Stimulated activated naive CD8-positive, alpha-beta T cell treated with anti-CD3 and anti-CD28 coated beads, Interleukin-15, amount 100 ng/mL, for 72 hours (primary cell): ENCODE results near the gene SCP2D1.
A peak's percentile ranks its signal among the peaks of the same experiment; 100 is the strongest.

Experiments used
- ATAC-seq: fragments of 150-1000 bp; cut with Tn5 transposase; 2 replicates; pipeline ENCODE4 v1.10.0; 2021; ENCODE audit warnings: mild to moderate bottlenecking, moderate library complexity
- DNase-seq, 2 donors: peaks; one replicate each; pipeline ENCODE4 v3.0.0; 2021 to 2022
- H3K27ac Mint-ChIP-seq, 2 donors: one replicate each; pipeline ENCODE4 v1.8.0; 2022; ENCODE audit warnings: mild to moderate bottlenecking in 2 of 2, mixed read lengths in 2 of 2, moderate library complexity in 2 of 2
- H3K27me3 Mint-ChIP-seq: one replicate; pipeline ENCODE4 v1.8.0; 2022; ENCODE audit warnings: mixed read lengths
- H3K4me1 Mint-ChIP-seq: one replicate; pipeline ENCODE4 v1.8.0; 2022; ENCODE audit warnings: mild to moderate bottlenecking, mixed read lengths
- H3K4me3 Mint-ChIP-seq, 2 donors: one replicate each; pipeline ENCODE4 v1.8.0; 2022; ENCODE audit warnings: mild to moderate bottlenecking in 2 of 2, mixed read lengths in 2 of 2, moderate library complexity in 1 of 2
- H3K9me3 Mint-ChIP-seq, 2 donors: one replicate each; pipeline ENCODE4 v1.8.0; 2022; ENCODE audit warnings: mixed read lengths in 2 of 2

Gene SCP2D1

GRCh38 chr20:18796282-18796833 is 17.2 kb upstream of the SCP2D1 start:
- ATAC-seq, result peak; percentile 50
- Mint-ChIP-seq H3K27me3 (no peaks in the 10 kb centered on the region), H3K4me3 (no peak overlapping the region), H3K4me1 (peaks cover 15% of the 10 kb centered on the region), H3K9me3 (peaks cover 6 to 20% of the 10 kb centered on the region in 2 donors), H3K27ac (no peak overlapping the region)
- DNase-seq, result peak in 1 of 2 donors; percentile 31

- peaks cover 19% of the 10 kb centered on the region for H3K4me1 Mint-ChIP-seq
Observed at GRCh38 chr20:18801516-18801915, 12.1 kb upstream of the SCP2D1 start.

GRCh38 chr20:18802012-18802634 is 11.5 kb upstream of the SCP2D1 start:
- Mint-ChIP-seq H3K9me3 (peaks cover 0 to 11% of the 10 kb centered on the region in 2 donors), H3K4me1 (peaks cover 23% of the 10 kb centered on the region), H3K4me3 (no peak overlapping the region), H3K27me3 (no peaks in the 10 kb centered on the region), H3K27ac (no peak overlapping the region)
- DNase-seq (no peak), ATAC-seq (no peak)

More at GRCh38 chr20:18801516-18801915, 12.1 kb upstream of the SCP2D1 start:
- ATAC-seq, result no peak
- Mint-ChIP-seq H3K27ac (no peak overlapping the region), H3K27me3 (no peaks in the 10 kb centered on the region), H3K4me3 (no peak overlapping the region), H3K9me3 (peaks cover 1 to 11% of the 10 kb centered on the region in 2 donors)
- DNase-seq, result no peak

- Mint-ChIP-seq H3K9me3 (peaks cover 0 to 5% of the 10 kb centered on the region in 2 donors), H3K4me3 (no peak overlapping the region), H3K27me3 (no peaks in the 10 kb centered on the region), H3K27ac (peak overlapping the region; percentile 61 to 65), H3K4me1 (peaks cover 23% of the 10 kb centered on the region)
- ATAC-seq (peak; percentile 33), DNase-seq (no peak)
Observed at GRCh38 chr20:18805881-18806280, 7.7 kb upstream of the SCP2D1 start.

- no peaks in the 10 kb centered on the region for H3K27me3 Mint-ChIP-seq
- no peak overlapping the region for H3K4me3 Mint-ChIP-seq
- DNase-seq (no peak), ATAC-seq (no peak)
- H3K27ac Mint-ChIP-seq, result no peak overlapping the region
- H3K9me3 Mint-ChIP-seq, result peaks cover 0 to 5% of the 10 kb centered on the region in 2 donors
- peaks cover 23% of the 10 kb centered on the region for H3K4me1 Mint-ChIP-seq
Observed at GRCh38 chr20:18808712-18809111, 4.9 kb upstream of the SCP2D1 start.

GRCh38 chr20:18811186-18811585 is 2.4 kb upstream of the SCP2D1 start:
- DNase-seq, result no peak
- no peak for ATAC-seq
- H3K9me3 Mint-ChIP-seq, result peaks cover 0 to 5% of the 10 kb centered on the region in 2 donors
- H3K4me3 Mint-ChIP-seq, result no peak overlapping the region
- H3K27me3 Mint-ChIP-seq, result no peaks in the 10 kb centered on the region
- peaks cover 7% of the 10 kb centered on the region for H3K4me1 Mint-ChIP-seq
- H3K27ac Mint-ChIP-seq, result no peak overlapping the region

- no peaks in the 10 kb centered on the region for H3K27me3 Mint-ChIP-seq
- H3K4me3 Mint-ChIP-seq, result no peak overlapping the region
- H3K27ac Mint-ChIP-seq, result no peak overlapping the region
- ATAC-seq, result no peak
- no peak for DNase-seq
- peaks cover under 1% of the 10 kb centered on the region for H3K4me1 Mint-ChIP-seq
- no peaks in the 10 kb centered on the region for H3K9me3 Mint-ChIP-seq
Observed at GRCh38 chr20:18811904-18812303, 1.7 kb upstream of the SCP2D1 start.

GRCh38 chr20:18815194-18815942 is 1.8 kb downstream of the SCP2D1 start:
- Mint-ChIP-seq H3K27me3 (no peaks in the 10 kb centered on the region), H3K27ac (no peak overlapping the region), H3K9me3 (no peaks in the 10 kb centered on the region), H3K4me1 (no peaks in the 10 kb centered on the region), H3K4me3 (no peak overlapping the region)
- ATAC-seq, result peak; percentile 62
- DNase-seq, result no peak

- no peaks in the 10 kb centered on the region for H3K4me1 Mint-ChIP-seq
Observed at GRCh38 chr20:18822832-18823231, 9.2 kb downstream of the SCP2D1 start.

GRCh38 chr20:18831830-18832499 is 18.4 kb downstream of the SCP2D1 start:
- no peaks in the 10 kb centered on the region for H3K9me3 Mint-ChIP-seq
- H3K4me3 Mint-ChIP-seq, result no peak overlapping the region
- ATAC-seq, result no peak
- DNase-seq, result no peak
- H3K27ac Mint-ChIP-seq, result no peak overlapping the region
- no peaks in the 10 kb centered on the region for H3K27me3 Mint-ChIP-seq
- H3K4me1 Mint-ChIP-seq, result no peaks in the 10 kb centered on the region

More at GRCh38 chr20:18822832-18823231, 9.2 kb downstream of the SCP2D1 start:
- peaks cover 0 to 4% of the 10 kb centered on the region in 2 donors for H3K9me3 Mint-ChIP-seq
- no peak for DNase-seq
- H3K27ac Mint-ChIP-seq, result no peak overlapping the region
- H3K4me3 Mint-ChIP-seq, result no peak overlapping the region
- no peak for ATAC-seq
- no peaks in the 10 kb centered on the region for H3K27me3 Mint-ChIP-seq

- Mint-ChIP-seq H3K4me3 (no peak overlapping the region), H3K27me3 (no peaks in the 10 kb centered on the region)
Observed at GRCh38 chr20:18832546-18833200, 19.1 kb downstream of the SCP2D1 start.

GRCh38 chr20:18835466-18836256 is 22.1 kb downstream of the SCP2D1 start:
- no peak overlapping the region for H3K27ac Mint-ChIP-seq
- no peaks in the 10 kb centered on the region for H3K4me1 Mint-ChIP-seq
- no peaks in the 10 kb centered on the region for H3K9me3 Mint-ChIP-seq
- ATAC-seq, result no peak
- H3K27me3 Mint-ChIP-seq, result no peaks in the 10 kb centered on the region
- H3K4me3 Mint-ChIP-seq, result no peak overlapping the region
- no peak for DNase-seq

More at GRCh38 chr20:18832546-18833200, 19.1 kb downstream of the SCP2D1 start:
- DNase-seq (no peak), ATAC-seq (no peak)
- Mint-ChIP-seq H3K9me3 (no peaks in the 10 kb centered on the region), H3K4me1 (no peaks in the 10 kb centered on the region), H3K27ac (no peak overlapping the region)

- H3K4me3 Mint-ChIP-seq, result no peak overlapping the region
- H3K4me1 Mint-ChIP-seq, result no peaks in the 10 kb centered on the region
- no peak overlapping the region for H3K27ac Mint-ChIP-seq
- DNase-seq (no peak), ATAC-seq (no peak)
- H3K27me3 Mint-ChIP-seq, result no peaks in the 10 kb centered on the region
- H3K9me3 Mint-ChIP-seq, result no peaks in the 10 kb centered on the region
Observed at GRCh38 chr20:18837718-18838117, 24.1 kb downstream of the SCP2D1 start.

GRCh38 chr20:18839507-18840247 is 26.1 kb downstream of the SCP2D1 start:
- Mint-ChIP-seq H3K4me3 (no peak overlapping the region), H3K27ac (no peak overlapping the region), H3K4me1 (no peaks in the 10 kb centered on the region), H3K9me3 (no peaks in the 10 kb centered on the region), H3K27me3 (no peaks in the 10 kb centered on the region)
- no peak for DNase-seq
- ATAC-seq, result no peak
